Caco-2 (cell line): ENCODE data around the gene MAN1C1. TPM values are rescaled to one million over a fixed set of nuclear protein-coding genes. Genes with fewer than 3 reads are reported as not detected.

Experiments
- BruUV-seq: library from RNA; stranded (reverse); fragments of 400-500 nt; replicated peaks from 2 replicates; lab custom pipeline; 2021; lab: Mats Ljungman, UMichigan
- CTCF ChIA-PET: fragments of 300-600 bp; sonication (Branson Sonifier 250); formaldehyde crosslinking; loops from one replicate; lab custom pipeline; 2022; ENCODE audit warnings: antibody characterized with exemption; lab: Charles Lee
- POLR2A ChIA-PET: fragments of 300-600 bp; sonication (Branson Sonifier 250); formaldehyde crosslinking; loops from one replicate; lab custom pipeline; 2022; ENCODE audit warnings: antibody characterized with exemption; lab: Charles Lee
- DNase-seq, 2 experiments: peaks; one replicate each; pipeline versions ENCODE4 v3.0.0 to v3.0.0-alpha.2; 2020 to 2022
- H3K27me3 ChIP-seq: replicated peaks from 2 replicates; pipeline ENCODE4 v1.6.0; 2011; ENCODE audit warnings: low read length; ENCODE audit not compliant: control insufficient read depth, insufficient read depth
- H3K36me3 ChIP-seq: 2 replicates; pipeline ENCODE4 v1.5.1; 2011; ENCODE audit warnings: low read length; ENCODE audit not compliant: control insufficient read depth, insufficient read depth
- H3K4me1 ChIP-seq: fragments of 250-450 bp; sonication (Bioruptor Pico); 2 replicates; pipeline ENCODE4 v1.5.1; 2020; ENCODE audit warnings: mild to moderate bottlenecking
- H3K4me3 ChIP-seq: 2 replicates; pipeline ENCODE4 v1.5.1; 2011; ENCODE audit warnings: low read depth, mild to moderate bottlenecking, control low read depth, low read length
- H3K9me3 ChIP-seq: fragments of 250-450 bp; sonication (Bioruptor Pico); 2 replicates; pipeline ENCODE4 v1.5.1; 2020; ENCODE audit warnings: mild to moderate bottlenecking, moderate library complexity
- H3K27ac Mint-ChIP-seq: one replicate; pipeline ENCODE4 v1.8.0; 2022; ENCODE audit warnings: mixed read lengths; ENCODE audit not compliant: unreplicated experiment
- H3K27me3 Mint-ChIP-seq: one replicate; pipeline ENCODE4 v1.8.0; 2022; ENCODE audit warnings: mixed read lengths; ENCODE audit not compliant: insufficient read depth, unreplicated experiment
- H3K36me3 Mint-ChIP-seq: one replicate; pipeline ENCODE4 v1.8.0; 2022; ENCODE audit warnings: mild to moderate bottlenecking, mixed read lengths; ENCODE audit not compliant: insufficient read depth, unreplicated experiment
- H3K4me1 Mint-ChIP-seq: one replicate; pipeline ENCODE4 v1.8.0; 2022; ENCODE audit warnings: low read depth, mixed read lengths; ENCODE audit not compliant: unreplicated experiment
- H3K4me3 Mint-ChIP-seq: one replicate; pipeline ENCODE4 v1.8.0; 2022; ENCODE audit warnings: mild to moderate bottlenecking, moderate library complexity, mixed read lengths; ENCODE audit not compliant: unreplicated experiment
- H3K9me3 Mint-ChIP-seq: one replicate; pipeline ENCODE4 v1.8.0; 2022; ENCODE audit warnings: mixed read lengths; ENCODE audit not compliant: unreplicated experiment
- CTCF ChIP-seq, 2 experiments: fragments of 200-600 bp in 1 of 2; IDR thresholded peaks; 1 replicate in 1 of 2; 2 replicates in 1 of 2; pipeline versions ENCODE4 v1.5.1 to v1.8.0; 2011 to 2022; ENCODE audit warnings: antibody characterized with exemption in 1 of 2, control low read depth in 1 of 2, inconsistent platforms in 1 of 2, low read depth in 1 of 2, low read length in 1 of 2, mild to moderate bottlenecking in 1 of 2, moderate library complexity in 1 of 2; ENCODE audit not compliant: insufficient read depth in 1 of 2, severe bottlenecking in 1 of 2, unreplicated experiment in 1 of 2
- intact Hi-C: fragments of 100-400 bp; cut with micrococcal nuclease; formaldehyde crosslinking; loops from one replicate; pipeline ENCODE4 v1.10.0; 2022; ENCODE audit not compliant: unreplicated experiment
- total RNA-seq: library from RNA; stranded (reverse); gene quantifications from 2 replicates; pipeline ENCODE4 v1.2.3, GENCODE V29; 2022

The MAN1C1 gene
- total RNA-seq, 1 experiment from 2014 or later: 2.7 TPM

- no peaks in the 10 kb centered on the region for H3K9me3 ChIP-seq
- Mint-ChIP-seq H3K27me3 (no peaks in the 10 kb centered on the region), H3K4me3 (no peak overlapping the region), H3K9me3 (no peaks in the 10 kb centered on the region), H3K36me3 (no peaks in the 10 kb centered on the region), H3K4me1 (no peaks in the 10 kb centered on the region), H3K27ac (no peak overlapping the region)
- ChIA-PET POLR2A (no interaction called here), CTCF (no interaction called here)
- intact Hi-C loops: no loop called here
- H3K36me3 ChIP-seq: no peaks in the 10 kb centered on the region
- no peaks in the 10 kb centered on the region for H3K27me3 ChIP-seq
- no TSS peak for BruUV-seq
- H3K4me1 ChIP-seq: no peaks in the 10 kb centered on the region
- no peak overlapping the region for H3K4me3 ChIP-seq
- DNase-seq: no peak
- no peak for TF ChIP-seq CTCF (IDR thresholded peaks at IDR 0.05; ENCODE audit: insufficient read depth in 1 of 2, low read depth in 1 of 2, low read length in 1 of 2, severe bottlenecking in 1 of 2, unreplicated experiment in 1 of 2)
Observed at GRCh38 chr1:25648681-25649440, 32.3 kb downstream of the MAN1C1 start.

GRCh38 chr1:25649505-25650288, 33.1 kb downstream of the MAN1C1 start:
- no peaks in the 10 kb centered on the region for H3K27me3 Mint-ChIP-seq
- intact Hi-C loops: no loop called here
- Histone ChIP-seq H3K36me3 (no peaks in the 10 kb centered on the region), H3K9me3 (no peaks in the 10 kb centered on the region), H3K4me1 (no peaks in the 10 kb centered on the region), H3K4me3 (no peak overlapping the region), H3K27me3 (no peaks in the 10 kb centered on the region)
- CTCF ChIA-PET: no interaction called here
- H3K4me1 Mint-ChIP-seq: no peaks in the 10 kb centered on the region
- no peaks in the 10 kb centered on the region for H3K36me3 Mint-ChIP-seq
- H3K4me3 Mint-ChIP-seq: no peak overlapping the region
- H3K27ac Mint-ChIP-seq: no peak overlapping the region
- TF ChIP-seq CTCF (IDR thresholded peaks at IDR 0.05; ENCODE audit: insufficient read depth in 1 of 2, low read depth in 1 of 2, low read length in 1 of 2, severe bottlenecking in 1 of 2, unreplicated experiment in 1 of 2): no peak
- DNase-seq: no peak
- POLR2A ChIA-PET: no interaction called here
- no peaks in the 10 kb centered on the region for H3K9me3 Mint-ChIP-seq
- no TSS peak for BruUV-seq

GRCh38 chr1:25650289-25650576, 33.6 kb downstream of the MAN1C1 start:
- BruUV-seq: no TSS peak
- no peaks in the 10 kb centered on the region for H3K9me3 Mint-ChIP-seq

More at GRCh38 chr1:25650289-25650576, 33.6 kb downstream of the MAN1C1 start:
- TF ChIP-seq CTCF (IDR thresholded peaks at IDR 0.05; ENCODE audit: insufficient read depth in 1 of 2, low read depth in 1 of 2, low read length in 1 of 2, severe bottlenecking in 1 of 2, unreplicated experiment in 1 of 2): no peak
- Histone ChIP-seq H3K36me3 (no peaks in the 10 kb centered on the region), H3K4me1 (no peaks in the 10 kb centered on the region), H3K4me3 (no peak overlapping the region), H3K9me3 (no peaks in the 10 kb centered on the region), H3K27me3 (no peaks in the 10 kb centered on the region)
- H3K27me3 Mint-ChIP-seq: no peaks in the 10 kb centered on the region
- intact Hi-C loops: no loop called here
- CTCF ChIA-PET: no interaction called here
- H3K4me1 Mint-ChIP-seq: no peaks in the 10 kb centered on the region
- H3K4me3 Mint-ChIP-seq: no peak overlapping the region
- POLR2A ChIA-PET: no interaction called here
- H3K27ac Mint-ChIP-seq: no peak overlapping the region
- no peaks in the 10 kb centered on the region for H3K36me3 Mint-ChIP-seq
- no peak for DNase-seq
